DND-41 (cell line): ENCODE data around the gene TPX2.

Source experiments
- EZH2 ChIP-seq: IDR thresholded peaks from 3 replicates; pipeline ENCODE4 v1.6.1; 2012; ENCODE audit warnings: borderline replicate concordance, low read depth, mild to moderate bottlenecking, moderate library complexity, low read length, inconsistent platforms; ENCODE audit not compliant: severe bottlenecking
- TF ChIP-seq, protein P1 (sequence below): IDR thresholded peaks from 2 replicates; pipeline ENCODE4 v1.5.1; 2012; ENCODE audit warnings: borderline replicate concordance, low read length, moderate library complexity, mild to moderate bottlenecking; ENCODE audit not compliant: poor library complexity, severe bottlenecking; ENCODE audit errors: extremely low read depth

DNA sequence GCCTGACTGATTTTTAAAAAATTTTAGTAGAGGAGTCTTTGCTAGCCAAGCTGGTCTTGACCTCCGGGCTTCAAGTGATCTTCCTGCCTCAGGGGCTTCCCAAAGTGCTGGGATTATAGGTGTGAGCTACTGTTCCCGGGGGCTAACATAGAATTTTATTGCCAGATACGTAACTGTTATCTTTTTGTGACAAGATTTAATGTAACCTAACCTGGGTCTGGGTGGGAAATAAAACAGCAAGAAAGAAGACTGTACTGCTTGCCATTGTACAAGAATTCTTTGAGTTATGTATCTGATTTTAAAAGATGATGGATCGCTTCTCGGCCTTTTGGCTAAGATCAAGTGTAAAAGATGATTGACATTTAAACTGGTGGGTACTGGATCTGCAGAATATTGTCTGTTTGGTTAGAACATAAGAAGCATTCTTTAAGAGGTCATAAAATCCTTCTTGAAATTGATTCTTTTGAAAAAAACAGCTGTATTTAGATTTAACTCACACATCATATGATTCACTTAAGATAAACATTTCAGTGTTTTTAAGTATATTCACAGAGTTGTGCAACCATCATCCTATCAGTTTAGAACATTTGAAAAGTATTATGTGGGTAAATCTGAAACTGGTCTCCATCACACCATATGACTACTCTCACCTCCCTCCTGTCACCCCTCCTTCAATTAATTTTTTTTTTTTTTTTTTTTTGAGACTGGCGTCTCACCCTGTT is 21.6 kb downstream of the TPX2 start:
- TF ChIP-seq, protein P1, sequence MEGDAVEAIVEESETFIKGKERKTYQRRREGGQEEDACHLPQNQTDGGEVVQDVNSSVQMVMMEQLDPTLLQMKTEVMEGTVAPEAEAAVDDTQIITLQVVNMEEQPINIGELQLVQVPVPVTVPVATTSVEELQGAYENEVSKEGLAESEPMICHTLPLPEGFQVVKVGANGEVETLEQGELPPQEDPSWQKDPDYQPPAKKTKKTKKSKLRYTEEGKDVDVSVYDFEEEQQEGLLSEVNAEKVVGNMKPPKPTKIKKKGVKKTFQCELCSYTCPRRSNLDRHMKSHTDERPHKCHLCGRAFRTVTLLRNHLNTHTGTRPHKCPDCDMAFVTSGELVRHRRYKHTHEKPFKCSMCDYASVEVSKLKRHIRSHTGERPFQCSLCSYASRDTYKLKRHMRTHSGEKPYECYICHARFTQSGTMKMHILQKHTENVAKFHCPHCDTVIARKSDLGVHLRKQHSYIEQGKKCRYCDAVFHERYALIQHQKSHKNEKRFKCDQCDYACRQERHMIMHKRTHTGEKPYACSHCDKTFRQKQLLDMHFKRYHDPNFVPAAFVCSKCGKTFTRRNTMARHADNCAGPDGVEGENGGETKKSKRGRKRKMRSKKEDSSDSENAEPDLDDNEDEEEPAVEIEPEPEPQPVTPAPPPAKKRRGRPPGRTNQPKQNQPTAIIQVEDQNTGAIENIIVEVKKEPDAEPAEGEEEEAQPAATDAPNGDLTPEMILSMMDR, result no peak
- no peak for TF ChIP-seq EZH2
